OCI-LY3 (cell line): ENCODE results near the gene TPSG1.
"Not testable (repeated sequence)": the region's sequence is repeated elsewhere in the genome, so short reads cannot be mapped to it uniquely, and the experiment has no call there.

ENCODE experiments used
- H2AFZ ChIP-seq: fragments of 200-600, 300-600 bp; shearing (Covaris generic); 2 replicates; pipeline ENCODE4 v1.6.0; 2014; ENCODE audit warnings: antibody characterized with exemption, low read depth, low read length
- H3K27ac ChIP-seq: fragments of 200-600, 300-600 bp; sonication (generic); 2 replicates; pipeline ENCODE4 v1.5.1; 2014; ENCODE audit warnings: mild to moderate bottlenecking, low read length, moderate library complexity, mixed read lengths
- H3K27me3 ChIP-seq: fragments of 200-600, 300-600 bp; sonication (generic); 2 replicates; pipeline ENCODE4 v1.6.1; 2014; ENCODE audit warnings: low read depth, low read length, mixed read lengths
- H3K36me3 ChIP-seq: fragments of 200-600, 300-600 bp; sonication (generic); replicated peaks from 2 replicates; pipeline ENCODE3; 2014; ENCODE audit warnings: low read depth, low read length, mixed read lengths
- H3K4me1 ChIP-seq: fragments of 300-600, 200-600 bp; sonication (generic); 2 replicates; pipeline ENCODE4 v1.6.1; 2014; ENCODE audit warnings: low read length, mixed read lengths
- H3K4me2 ChIP-seq: fragments of 200-600, 300-600 bp; sonication (generic); 2 replicates; pipeline ENCODE4 v1.6.1; 2014; ENCODE audit warnings: low read length, mixed read lengths
- H3K4me3 ChIP-seq: fragments of 300-600, 200-600 bp; sonication (generic); 2 replicates; pipeline ENCODE4 v1.5.1; 2014; ENCODE audit warnings: antibody characterized with exemption, mild to moderate bottlenecking, low read length, moderate library complexity
- H3K79me2 ChIP-seq: fragments of 300-600, 200-600 bp; shearing (Covaris generic); 2 replicates; pipeline ENCODE4 v1.6.1; 2014; ENCODE audit warnings: mild to moderate bottlenecking, low read length, mixed read lengths
- H3K9ac ChIP-seq: fragments of 300-600, 200-600 bp; shearing (Covaris generic); 2 replicates; pipeline ENCODE4 v1.6.0; 2014; ENCODE audit warnings: mild to moderate bottlenecking, low read length, moderate library complexity
- H3K9me3 ChIP-seq: fragments of 200-600, 300-600 bp; shearing (Covaris generic); 2 replicates; pipeline ENCODE4 v1.6.1; 2014; ENCODE audit warnings: low read length, mixed read lengths; ENCODE audit not compliant: insufficient read depth
- H4K20me1 ChIP-seq: fragments of 200-600, 300-600 bp; sonication (generic); 2 replicates; pipeline ENCODE4 v1.6.1; 2016; ENCODE audit warnings: low read length, mixed read lengths; ENCODE audit not compliant: insufficient read depth
- CTCF ChIP-seq: fragments of 200-600, 300-600 bp; sonication (generic); IDR thresholded peaks from 2 replicates; pipeline ENCODE4 v1.5.1; 2014; ENCODE audit warnings: antibody characterized with exemption, low read length, low read depth
- EZH2phosphoT487 ChIP-seq: fragments of 200-600 bp; shearing (Covaris generic); IDR thresholded peaks from 2 replicates; pipeline ENCODE4 v1.6.1; 2018; ENCODE audit warnings: antibody characterized with exemption, mixed run types, low read depth

TPSG1 gene

GRCh38 chr16:1192384-1193073 is 32.5 kb downstream of the TPSG1 start:
- 0 out of 2 replicates have a peak, but pooled peaks cover 8% of the 10 kb centered on the region for H4K20me1 ChIP-seq
- H3K27me3 ChIP-seq: no peaks in the 10 kb centered on the region
- H3K4me2 ChIP-seq: no peak overlapping the region
- no peak overlapping the region for H3K9ac ChIP-seq
- H3K79me2 ChIP-seq: no peaks in the 10 kb centered on the region
- no peaks in the 10 kb centered on the region for H3K4me1 ChIP-seq
- H3K9me3 ChIP-seq: no peaks in the 10 kb centered on the region
- no peak overlapping the region for H3K27ac ChIP-seq
- TF ChIP-seq CTCF (no peak), EZH2phosphoT487 (no peak)
- H3K4me3 ChIP-seq: no peak overlapping the region
- no peaks in the 10 kb centered on the region for H3K36me3 ChIP-seq
- H2AFZ ChIP-seq: no peak overlapping the region

GRCh38 chr16:1190789-1191188 is 34.3 kb downstream of the TPSG1 start:
- not testable (repeated sequence) for H3K79me2 ChIP-seq, H3K4me2 ChIP-seq, H3K9me3 ChIP-seq, H2AFZ ChIP-seq, H3K4me1 ChIP-seq, H3K36me3 ChIP-seq, H3K27ac ChIP-seq, H4K20me1 ChIP-seq, H3K4me3 ChIP-seq, H3K9ac ChIP-seq, H3K27me3 ChIP-seq

GRCh38 chr16:1189455-1189854 is 35.6 kb downstream of the TPSG1 start:
- H3K27me3 ChIP-seq: no peaks in the 10 kb centered on the region
- 0 out of 2 replicates have a peak, but pooled peaks cover 5% of the 10 kb centered on the region for H4K20me1 ChIP-seq
- H3K4me3 ChIP-seq: no peak overlapping the region
- no peak overlapping the region for H2AFZ ChIP-seq
- H3K9me3 ChIP-seq: no peaks in the 10 kb centered on the region
- no peaks in the 10 kb centered on the region for H3K4me1 ChIP-seq
- TF ChIP-seq CTCF: no peak
- no peak for TF ChIP-seq EZH2phosphoT487
- no peaks in the 10 kb centered on the region for H3K79me2 ChIP-seq
- no peak overlapping the region for H3K9ac ChIP-seq
- no peak overlapping the region for H3K4me2 ChIP-seq
- no peak overlapping the region for H3K27ac ChIP-seq
- no peaks in the 10 kb centered on the region for H3K36me3 ChIP-seq

- no peaks in the 10 kb centered on the region for H3K9me3 ChIP-seq
- no peak overlapping the region for H3K9ac ChIP-seq
- H3K27me3 ChIP-seq: no peaks in the 10 kb centered on the region
- no peaks in the 10 kb centered on the region for H3K36me3 ChIP-seq
- no peaks in the 10 kb centered on the region for H3K79me2 ChIP-seq
- TF ChIP-seq EZH2phosphoT487: no peak
- 0 out of 2 replicates have a peak, but pooled peaks cover 5% of the 10 kb centered on the region for H4K20me1 ChIP-seq
- no peak overlapping the region for H3K4me3 ChIP-seq
- no peak overlapping the region for H3K27ac ChIP-seq
- H2AFZ ChIP-seq: no peak overlapping the region
- H3K4me1 ChIP-seq: no peaks in the 10 kb centered on the region
- no peak overlapping the region for H3K4me2 ChIP-seq
Measured at GRCh38 chr16:1188432-1189189, 36.5 kb downstream of the TPSG1 start.

- H3K79me2 ChIP-seq, H3K4me3 ChIP-seq, H3K4me2 ChIP-seq, H3K27ac ChIP-seq, H4K20me1 ChIP-seq, H3K36me3 ChIP-seq, H2AFZ ChIP-seq, H3K9ac ChIP-seq, H3K9me3 ChIP-seq, H3K27me3 ChIP-seq, H3K4me1 ChIP-seq: not testable (repeated sequence)
Measured at GRCh38 chr16:1185460-1186207, 39.4 kb downstream of the TPSG1 start.
